GM21737 (cell line): ENCODE data around the gene SHE.

ENCODE experiments used
- ATAC-seq: cut with Tn5 transposase; IDR thresholded peaks from one replicate; pipeline ENCODE4 v1.9.1; 2021; ENCODE audit warnings: mild to moderate bottlenecking, moderate library complexity; ENCODE audit not compliant: unreplicated experiment

SHE gene

DNA sequence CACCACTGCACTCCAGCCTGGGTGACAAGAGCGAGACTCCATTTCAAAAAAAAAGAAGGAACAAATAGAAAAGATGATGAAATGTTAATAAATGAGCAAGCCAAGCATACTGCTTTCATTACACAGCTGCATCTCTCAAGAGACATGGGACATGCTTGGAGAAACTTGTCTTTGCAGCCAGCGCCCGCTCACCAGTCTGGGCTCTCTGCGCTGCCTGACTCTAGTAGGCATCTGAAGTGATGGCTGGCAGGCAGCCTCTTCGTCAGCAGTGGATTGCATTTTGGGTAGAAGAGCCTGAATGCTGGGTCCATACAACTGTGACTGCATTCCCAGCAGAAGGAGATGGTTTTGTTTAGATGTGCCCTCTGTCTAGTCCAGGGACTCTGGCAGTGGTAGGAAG is 49.1 kb downstream of the SHE start:
- no peak for ATAC-seq

DNA sequence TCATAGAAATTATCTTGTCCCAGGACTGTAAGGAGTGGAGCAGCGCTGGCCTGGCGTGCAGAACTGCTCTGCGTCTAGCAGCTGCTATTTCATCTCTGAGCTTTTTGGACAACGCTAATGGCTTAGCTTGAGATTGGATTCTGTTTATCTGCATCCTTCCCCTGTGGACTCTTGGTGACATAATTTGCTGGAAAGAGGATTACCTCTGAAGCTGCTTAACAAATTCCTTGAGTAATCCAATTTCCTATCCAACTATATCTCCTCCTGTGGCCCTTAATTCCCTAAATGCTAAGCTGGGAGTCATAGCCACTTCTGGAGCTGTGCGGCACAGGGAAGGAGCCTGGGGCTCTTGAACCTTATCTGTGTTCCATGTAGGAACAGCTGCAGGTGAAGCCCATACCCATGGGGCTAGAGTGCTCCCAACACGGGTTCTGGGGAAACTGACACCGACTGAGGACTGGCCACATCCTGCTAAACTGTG is 53.8 kb downstream of the SHE start:
- ATAC-seq = no peak

GRCh38 chr1:154446789-154447188 is 55.4 kb downstream of the SHE start:
- no peak for ATAC-seq

- no peak for ATAC-seq
Measured at GRCh38 chr1:154446292-154446691, 55.9 kb downstream of the SHE start.

GRCh38 chr1:154445040-154445472 is 57.2 kb downstream of the SHE start:
- no peak for ATAC-seq

DNA sequence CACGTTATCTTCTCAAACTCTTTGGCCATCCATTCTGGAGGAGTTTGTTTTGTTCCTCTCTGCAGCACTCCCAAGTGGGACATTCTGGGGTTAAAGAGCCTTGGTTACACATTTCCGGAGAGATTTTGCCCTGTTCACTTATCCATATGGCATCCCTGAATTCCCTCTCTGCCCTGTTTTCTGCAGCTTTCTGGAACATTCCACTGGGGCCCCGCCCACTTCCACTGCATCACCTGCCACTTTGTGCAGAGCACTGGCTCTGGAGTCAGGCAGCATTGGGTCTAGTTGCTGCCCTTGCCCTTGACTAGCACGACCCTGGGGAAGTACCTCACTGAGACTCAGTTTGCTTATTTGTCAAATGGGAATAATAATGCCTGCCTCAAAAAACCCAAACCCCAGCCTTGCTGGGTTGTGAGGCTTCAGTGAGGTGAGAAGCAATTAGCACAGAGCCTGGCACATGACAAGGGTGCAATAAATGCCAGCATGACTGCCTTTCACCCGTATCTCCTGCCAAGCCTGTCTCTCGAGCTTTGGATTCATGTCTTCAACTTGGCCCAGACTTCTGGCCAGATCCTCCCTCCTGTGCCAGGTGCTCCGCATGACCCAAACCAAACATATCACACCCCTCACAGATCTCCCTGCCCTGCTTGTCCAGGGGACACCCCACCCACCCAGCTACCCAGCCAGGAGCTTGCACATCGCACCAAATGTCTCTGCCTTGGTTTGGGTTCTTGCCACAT is 58.8 kb downstream of the SHE start:
- ATAC-seq = no peak

DNA sequence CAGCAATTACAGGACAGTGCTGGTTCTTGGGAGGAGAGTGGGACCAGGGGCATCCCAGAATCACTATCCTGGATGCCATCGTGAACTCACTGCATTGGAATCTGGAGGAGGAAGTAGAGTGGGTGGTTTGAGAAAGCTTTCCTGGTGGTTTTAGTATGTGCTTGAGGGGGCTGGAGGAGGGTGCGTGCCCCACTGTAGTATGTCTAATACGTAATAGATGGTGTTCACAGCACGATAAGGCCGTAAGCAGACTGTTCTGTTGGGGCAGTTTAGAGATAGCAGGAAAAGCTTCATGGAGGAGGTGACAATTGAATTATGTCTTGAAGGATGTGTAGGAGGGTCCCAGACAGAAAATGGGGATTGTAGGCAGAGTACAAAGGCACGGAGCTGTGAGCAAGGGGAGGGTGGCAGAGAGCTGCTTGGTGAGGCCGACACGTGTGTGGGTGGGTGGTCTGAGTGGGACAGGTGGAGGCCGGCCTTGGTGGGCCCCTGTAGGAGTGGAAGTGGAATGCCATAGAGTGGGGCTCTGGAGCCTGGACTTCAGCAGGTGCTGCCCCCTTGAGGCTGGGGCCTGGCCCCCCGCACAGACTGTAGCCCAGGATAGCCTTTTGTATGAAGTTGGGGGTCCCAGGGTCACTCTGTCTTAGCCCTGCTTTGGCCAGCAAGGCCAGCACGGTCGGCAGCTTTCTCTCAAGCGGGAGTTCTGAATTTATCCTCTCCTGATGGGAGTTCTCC is 60.0 kb downstream of the SHE start:
- no peak for ATAC-seq

- ATAC-seq = no peak
Measured at GRCh38 chr1:154441241-154441888, 60.8 kb downstream of the SHE start.

DNA sequence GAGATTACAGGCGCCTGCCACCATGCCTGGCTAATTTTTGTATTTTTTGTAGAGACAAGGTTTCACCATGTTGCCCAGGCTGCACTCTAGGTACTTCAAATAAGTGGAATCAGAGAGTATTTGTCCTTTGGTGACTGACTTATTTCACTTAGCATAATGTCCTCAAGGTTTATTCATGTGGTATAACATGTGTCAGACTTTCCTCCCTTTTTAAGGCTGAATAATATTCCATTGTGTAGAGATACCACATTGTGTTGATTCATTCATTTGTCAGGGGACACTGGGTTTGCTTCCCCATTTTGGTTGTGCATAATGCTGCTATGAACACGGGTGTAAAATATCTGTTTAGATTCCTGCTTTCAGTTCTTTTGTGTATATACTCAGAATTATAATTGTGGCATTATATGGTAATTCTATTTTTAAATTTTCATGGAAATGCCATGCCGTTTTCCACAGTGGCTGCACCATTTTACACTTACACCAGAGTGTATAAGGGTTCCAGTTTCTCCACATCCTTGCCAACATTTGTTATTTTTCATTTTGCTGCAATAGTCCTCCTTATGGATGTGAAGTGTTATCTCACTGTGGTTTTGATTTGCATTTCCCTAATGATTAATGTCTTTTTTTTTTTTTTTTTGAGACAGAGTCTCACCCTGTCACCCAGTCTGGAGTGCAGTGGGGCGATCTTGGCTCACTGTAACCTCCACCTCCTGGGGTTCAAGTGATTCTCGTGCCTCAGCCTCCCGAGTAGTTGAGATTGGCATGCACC is 62.0 kb downstream of the SHE start:
- no peak for ATAC-seq

GRCh38 chr1:154436433-154436832 is 65.8 kb downstream of the SHE start:
- no peak for ATAC-seq

DNA sequence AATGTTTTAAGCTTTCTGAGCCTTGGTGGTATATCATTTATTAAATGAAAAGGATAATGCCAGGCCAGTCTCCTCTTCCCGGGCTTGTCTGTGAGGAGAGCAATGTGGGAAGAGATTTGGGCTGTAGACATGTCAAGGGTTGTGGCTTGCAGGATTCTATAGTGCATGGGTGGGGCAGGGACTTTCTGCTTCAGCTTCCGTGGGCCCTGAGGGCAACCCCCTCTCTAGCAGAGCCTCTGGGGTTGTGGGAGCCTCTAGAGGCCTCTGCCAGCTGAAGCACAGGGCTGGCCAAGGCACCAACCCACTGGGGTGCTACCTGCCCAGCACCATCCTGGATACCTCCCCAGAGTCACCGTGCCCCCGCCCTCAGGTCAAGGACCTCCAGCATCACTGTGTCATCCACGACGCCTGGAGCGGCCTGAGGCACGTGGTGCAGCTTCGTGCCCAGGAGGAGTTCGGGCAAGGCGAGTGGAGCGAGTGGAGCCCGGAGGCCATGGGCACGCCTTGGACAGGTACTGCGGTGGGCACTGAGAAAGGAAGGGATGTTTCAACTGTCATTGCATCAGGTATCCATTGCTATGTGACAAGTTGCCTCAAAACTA is 66.5 kb downstream of the SHE start:
- ATAC-seq = no peak

- no peak for ATAC-seq
Measured at GRCh38 chr1:154434346-154435085, 67.7 kb downstream of the SHE start.

- no peak for ATAC-seq
Measured at GRCh38 chr1:154433161-154433764, 68.9 kb downstream of the SHE start.

GRCh38 chr1:154431586-154432373 is 70.4 kb downstream of the SHE start:
- ATAC-seq = no peak

DNA sequence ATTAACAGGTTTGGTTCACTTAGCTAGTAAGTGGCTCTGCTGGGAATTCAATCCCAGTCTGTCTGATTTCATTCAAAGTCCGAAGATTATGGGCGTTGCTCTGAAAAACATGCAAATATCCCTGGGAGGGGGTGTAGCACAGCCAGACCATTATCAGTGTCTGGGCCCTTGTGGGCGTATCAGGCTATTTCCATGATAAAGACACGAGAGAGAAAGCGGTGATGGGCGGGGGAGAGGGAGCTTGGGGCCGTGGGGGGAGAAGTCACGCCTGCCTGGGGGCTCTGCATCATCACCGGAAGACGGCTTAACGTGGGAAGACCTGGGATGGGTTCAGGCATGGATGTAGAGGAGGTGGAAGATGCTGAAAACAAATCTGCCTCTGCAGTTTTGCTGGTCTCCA is 71.3 kb downstream of the SHE start:
- no peak for ATAC-seq

DNA sequence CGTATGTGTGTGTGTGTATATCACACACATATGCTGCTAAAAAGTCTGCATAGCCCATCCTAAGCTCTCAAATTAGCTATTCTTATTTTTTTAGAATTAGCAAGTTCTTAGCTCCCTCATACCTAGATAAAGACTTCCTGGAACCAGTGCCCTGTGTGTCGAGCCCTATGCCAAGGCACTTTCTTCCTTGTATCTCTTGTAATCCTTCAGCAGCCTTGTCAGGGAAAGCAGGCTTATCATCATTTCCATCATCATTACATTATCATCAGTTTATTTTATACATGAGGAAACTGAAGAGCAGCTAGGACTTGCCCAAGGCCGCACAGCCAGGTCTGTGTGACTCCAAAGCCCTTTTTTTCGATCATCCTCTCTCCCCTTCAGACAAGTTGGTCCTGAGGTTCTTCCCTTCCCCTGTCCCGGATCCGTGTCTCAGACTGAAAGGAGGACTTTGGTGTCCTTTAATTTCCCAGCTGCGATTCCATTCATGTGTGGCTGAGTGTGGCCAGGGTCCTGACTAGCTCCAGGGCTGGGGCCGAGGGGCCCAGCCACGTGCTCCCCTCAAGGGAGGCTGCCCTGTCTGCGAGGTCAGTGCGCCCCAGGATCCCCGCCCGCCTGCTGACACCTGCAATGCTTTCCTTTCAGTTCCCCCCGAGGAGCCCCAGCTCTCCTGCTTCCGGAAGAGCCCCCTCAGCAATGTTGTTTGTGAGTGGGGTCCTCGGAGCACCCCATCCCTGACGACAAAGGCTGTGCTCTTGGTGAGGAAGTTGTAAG is 72.2 kb downstream of the SHE start:
- no peak for ATAC-seq
